RWPE2 (cell line): ENCODE measurements around the gene ODF4.
"Not testable (repeated sequence)": the region's sequence is repeated elsewhere in the genome, so short reads cannot be mapped to it uniquely, and the experiment has no call there.

Experiments used
- ATAC-seq: fragments of 200-7000 bp; cut with Tn5 transposase; 3 replicates; pipeline ENCODE4 v1.9.1; 2021; ENCODE audit warnings: low read depth
- DNase-seq: peaks from one replicate; pipeline ENCODE4 v3.0.0-alpha.2; 2020; ENCODE audit warnings: low spot score
- H3K27ac ChIP-seq: fragments of 450-650 bp; 2 replicates; pipeline ENCODE4 v1.5.1; 2017; ENCODE audit warnings: mild to moderate bottlenecking; ENCODE audit not compliant: poor library complexity, severe bottlenecking
- H3K27me3 ChIP-seq: fragments of 250-450 bp; sonication (Bioruptor Pico); 2 replicates; pipeline ENCODE4 v1.5.1; 2021; ENCODE audit warnings: mild to moderate bottlenecking, moderate library complexity; ENCODE audit not compliant: insufficient read depth, poor library complexity, severe bottlenecking
- H3K36me3 ChIP-seq: fragments of 250-450 bp; sonication (Bioruptor Pico); 2 replicates; pipeline ENCODE4 v1.5.1; 2020; ENCODE audit warnings: low read depth, mild to moderate bottlenecking, moderate library complexity
- H3K4me1 ChIP-seq: fragments of 250-450 bp; sonication (Bioruptor Pico); 2 replicates; pipeline ENCODE4 v1.5.1; 2021; ENCODE audit warnings: mild to moderate bottlenecking, moderate library complexity; ENCODE audit not compliant: insufficient read depth, poor library complexity, severe bottlenecking
- H3K4me3 ChIP-seq: fragments of 250-450 bp; sonication (Bioruptor Pico); 2 replicates; pipeline ENCODE4 v1.5.1; 2021; ENCODE audit warnings: mild to moderate bottlenecking, moderate library complexity; ENCODE audit not compliant: severe bottlenecking
- H3K9me3 ChIP-seq: fragments of 250-450 bp; sonication (Bioruptor Pico); 2 replicates; pipeline ENCODE4 v1.5.1; 2021; ENCODE audit warnings: mild to moderate bottlenecking, moderate library complexity; ENCODE audit not compliant: severe bottlenecking
- CTCF ChIP-seq: fragments of 450-650 bp; IDR thresholded peaks from one replicate; pipeline ENCODE4 v1.5.1; 2017; ENCODE audit warnings: mild to moderate bottlenecking, moderate library complexity; ENCODE audit not compliant: poor library complexity, severe bottlenecking

ODF4 gene

GRCh38 chr17:8377422-8377821, 37.8 kb downstream of the ODF4 start:
- Histone ChIP-seq H3K4me1 (peaks cover 10% of the 10 kb centered on the region), H3K27me3 (no peaks in the 10 kb centered on the region), H3K27ac (peak overlapping the region; percentile 89), H3K36me3 (peaks cover 57% of the 10 kb centered on the region), H3K4me3 (no peak overlapping the region), H3K9me3 (no peaks in the 10 kb centered on the region)
- ATAC-seq = no peak
- no peak for TF ChIP-seq CTCF
- no peak for DNase-seq

DNA sequence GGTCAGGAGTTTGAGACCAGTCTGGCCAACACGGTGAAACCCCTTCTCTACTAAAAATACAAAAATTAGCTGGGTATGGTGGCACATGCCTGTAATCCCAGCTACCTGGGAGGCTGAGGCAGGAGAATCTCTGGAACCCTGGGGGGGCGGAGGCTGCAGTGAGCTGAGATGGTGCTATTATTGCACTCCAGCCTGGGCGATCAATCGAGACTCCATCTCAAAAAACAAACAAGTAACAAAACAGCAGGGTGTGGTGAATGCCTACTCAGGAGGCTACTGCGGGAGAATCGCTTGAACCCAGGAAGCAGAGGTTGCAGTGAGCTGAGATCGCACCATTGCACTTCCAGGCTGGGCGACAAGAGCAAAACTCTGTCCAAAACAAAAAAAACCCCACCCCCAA, 38.5 kb downstream of the ODF4 start:
- not testable (repeated sequence) for H3K4me1 ChIP-seq, H3K27me3 ChIP-seq, H3K9me3 ChIP-seq, DNase-seq, H3K4me3 ChIP-seq, ATAC-seq
- Histone ChIP-seq H3K27ac (peak overlapping the region; percentile 89), H3K36me3 (peaks cover 59% of the 10 kb centered on the region)

- Histone ChIP-seq H3K4me1 (peaks cover 18% of the 10 kb centered on the region), H3K36me3 (peaks cover 59% of the 10 kb centered on the region), H3K27ac (peak overlapping the region; percentile 89), H3K9me3 (no peaks in the 10 kb centered on the region), H3K27me3 (no peaks in the 10 kb centered on the region), H3K4me3 (no peak overlapping the region)
- no peak for TF ChIP-seq CTCF
- ATAC-seq (no peak), DNase-seq (no peak)
These were observed 40.4 kb downstream of the ODF4 start for GRCh38 chr17:8380049-8380448.

GRCh38 chr17:8382052-8382879, 42.6 kb downstream of the ODF4 start:
- no peak for TF ChIP-seq CTCF
- DNase-seq (no peak), ATAC-seq (no peak)
- peaks cover 23% of the 10 kb centered on the region for H3K4me1 ChIP-seq
- H3K4me3 ChIP-seq = peak overlapping the region; percentile 58
- H3K27me3 ChIP-seq = no peaks in the 10 kb centered on the region
- H3K36me3 ChIP-seq = peaks cover 54% of the 10 kb centered on the region
- no peaks in the 10 kb centered on the region for H3K9me3 ChIP-seq
- H3K27ac ChIP-seq = peak overlapping the region; percentile 89

- H3K27ac ChIP-seq = peak overlapping the region; percentile 89
- peak overlapping the region; percentile 58 for H3K4me3 ChIP-seq
- ATAC-seq (no peak), DNase-seq (no peak)
- H3K36me3 ChIP-seq = peaks cover 48% of the 10 kb centered on the region
- no peaks in the 10 kb centered on the region for H3K9me3 ChIP-seq
- H3K4me1 ChIP-seq = peaks cover 23% of the 10 kb centered on the region
- no peaks in the 10 kb centered on the region for H3K27me3 ChIP-seq
- no peak for TF ChIP-seq CTCF
These were observed 43.2 kb downstream of the ODF4 start for GRCh38 chr17:8382880-8383142.
